ENCODE measurements around the gene DDX10.

DNA sequence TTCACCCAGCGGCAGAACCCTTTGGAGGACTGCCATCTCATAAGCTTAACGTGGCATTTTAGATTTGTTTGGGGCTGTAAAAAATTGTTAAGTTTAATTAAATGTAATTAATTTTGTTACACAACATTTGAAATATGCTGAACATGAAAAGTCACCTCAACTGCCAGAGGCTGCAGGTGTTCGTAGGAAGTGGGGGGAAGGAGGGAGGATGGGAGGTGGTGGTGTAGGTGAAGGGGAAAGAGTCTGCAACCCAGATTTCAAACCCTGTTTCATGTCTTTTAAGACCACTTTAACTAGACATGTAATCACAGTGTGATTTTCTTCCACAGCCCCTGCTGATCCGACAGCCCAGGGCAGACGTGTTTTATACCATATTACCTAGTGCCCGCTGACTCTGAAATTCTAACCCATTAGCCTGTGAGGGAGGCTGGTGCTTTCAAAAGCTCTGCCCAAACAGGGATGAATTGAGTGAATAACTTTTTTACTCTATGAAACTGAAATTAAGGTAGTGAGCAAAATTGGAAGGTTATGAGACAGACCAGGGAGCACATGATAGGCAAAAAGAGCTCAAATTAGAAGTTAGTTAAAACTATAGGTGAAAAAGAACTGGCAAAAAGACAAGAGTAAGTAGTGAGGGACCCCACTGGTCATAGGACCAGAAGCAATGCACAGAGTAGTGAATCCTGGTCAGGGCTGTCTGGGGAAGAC is 279.8 kb downstream of the DDX10 start:
- TF ChIP-seq, protein P1, sequence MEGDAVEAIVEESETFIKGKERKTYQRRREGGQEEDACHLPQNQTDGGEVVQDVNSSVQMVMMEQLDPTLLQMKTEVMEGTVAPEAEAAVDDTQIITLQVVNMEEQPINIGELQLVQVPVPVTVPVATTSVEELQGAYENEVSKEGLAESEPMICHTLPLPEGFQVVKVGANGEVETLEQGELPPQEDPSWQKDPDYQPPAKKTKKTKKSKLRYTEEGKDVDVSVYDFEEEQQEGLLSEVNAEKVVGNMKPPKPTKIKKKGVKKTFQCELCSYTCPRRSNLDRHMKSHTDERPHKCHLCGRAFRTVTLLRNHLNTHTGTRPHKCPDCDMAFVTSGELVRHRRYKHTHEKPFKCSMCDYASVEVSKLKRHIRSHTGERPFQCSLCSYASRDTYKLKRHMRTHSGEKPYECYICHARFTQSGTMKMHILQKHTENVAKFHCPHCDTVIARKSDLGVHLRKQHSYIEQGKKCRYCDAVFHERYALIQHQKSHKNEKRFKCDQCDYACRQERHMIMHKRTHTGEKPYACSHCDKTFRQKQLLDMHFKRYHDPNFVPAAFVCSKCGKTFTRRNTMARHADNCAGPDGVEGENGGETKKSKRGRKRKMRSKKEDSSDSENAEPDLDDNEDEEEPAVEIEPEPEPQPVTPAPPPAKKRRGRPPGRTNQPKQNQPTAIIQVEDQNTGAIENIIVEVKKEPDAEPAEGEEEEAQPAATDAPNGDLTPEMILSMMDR (conservative IDR thresholded peaks at IDR 0.05; ENCODE audit: low read depth, low read length), result no peak
- TF ChIP-seq EZH2 (IDR thresholded peaks at IDR 0.05; ENCODE audit: borderline replicate concordance, low read depth, low read length, poor library complexity, severe bottlenecking), result no peak

Measured in A673 (cell line).